ENCODE measurements around the gene ITPKC. TPM values are rescaled to one million over a fixed set of nuclear protein-coding genes. Genes with fewer than 3 reads are reported as not detected.

The ITPKC gene
- total and polyA plus RNA-seq, 2 experiments from 2014 or later = 5.3 to 12.6 TPM

DNA sequence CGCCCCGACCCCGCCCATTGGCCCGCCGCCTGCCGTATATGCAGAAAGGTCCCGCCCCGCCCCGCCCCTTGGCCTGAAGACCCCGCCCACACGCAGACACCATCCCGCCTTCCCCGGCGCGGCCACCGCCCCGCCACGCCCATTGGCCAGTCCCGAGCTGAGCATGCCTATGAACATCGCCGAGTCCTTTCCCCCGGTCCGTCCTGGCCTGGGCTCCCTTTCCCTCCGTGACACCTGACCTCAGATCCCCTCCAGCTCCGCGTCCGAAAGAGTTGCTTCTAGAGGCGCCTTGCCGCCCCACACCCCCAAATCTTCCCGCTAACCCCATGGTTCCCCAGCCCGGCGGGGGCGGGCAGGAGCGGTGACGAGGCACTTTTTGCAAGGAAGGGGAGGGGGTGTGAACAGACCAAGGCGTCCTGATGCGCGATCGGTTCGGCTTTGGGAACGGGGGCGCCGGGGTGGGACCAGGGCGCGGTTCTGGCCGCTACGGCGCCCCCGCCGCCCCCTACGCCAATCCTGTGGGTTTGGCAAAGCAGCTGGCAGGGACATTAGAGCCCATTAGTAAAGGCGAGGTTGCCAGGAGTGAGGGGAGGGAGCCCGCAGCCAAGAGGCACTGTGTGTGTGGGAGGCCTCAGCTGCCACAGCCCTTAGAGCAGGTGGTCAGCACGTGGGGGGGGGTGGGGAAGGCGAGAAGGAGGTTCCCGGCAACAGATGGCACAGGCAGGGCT lies 26.1 kb upstream of the ITPKC start:
- no peaks in the 10 kb centered on the region for H3K27me3 ChIP-seq (ENCODE audit: insufficient read depth)
- Mint-ChIP-seq H3K36me3 (ENCODE audit: low read depth) (peaks cover 11% of the 10 kb centered on the region), H3K27ac (peak overlapping the region; percentile 100), H3K4me3 (peak overlapping the region; percentile 86), H3K9me3 (no peaks in the 10 kb centered on the region), H3K4me1 (peaks cover 17% of the 10 kb centered on the region), H3K27me3 (ENCODE audit: insufficient read depth, low read depth, poor library complexity) (peaks cover 2% of the 10 kb centered on the region)
- peaks cover 8% of the 10 kb centered on the region for H4K20me1 ChIP-seq (replicated peaks; ENCODE audit: insufficient read depth)
- DNase-seq (ENCODE audit: low spot score) = peak; percentile 93
- TF ChIP-seq, protein P1, sequence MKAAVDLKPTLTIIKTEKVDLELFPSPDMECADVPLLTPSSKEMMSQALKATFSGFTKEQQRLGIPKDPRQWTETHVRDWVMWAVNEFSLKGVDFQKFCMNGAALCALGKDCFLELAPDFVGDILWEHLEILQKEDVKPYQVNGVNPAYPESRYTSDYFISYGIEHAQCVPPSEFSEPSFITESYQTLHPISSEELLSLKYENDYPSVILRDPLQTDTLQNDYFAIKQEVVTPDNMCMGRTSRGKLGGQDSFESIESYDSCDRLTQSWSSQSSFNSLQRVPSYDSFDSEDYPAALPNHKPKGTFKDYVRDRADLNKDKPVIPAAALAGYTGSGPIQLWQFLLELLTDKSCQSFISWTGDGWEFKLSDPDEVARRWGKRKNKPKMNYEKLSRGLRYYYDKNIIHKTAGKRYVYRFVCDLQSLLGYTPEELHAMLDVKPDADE (IDR thresholded peaks at IDR 0.05) = no peak
- TF ChIP-seq ZNF331 (CRISPR knock-in tag; IDR thresholded peaks at IDR 0.05; ENCODE audit: low read depth) (no peak), NANOG (IDR thresholded peaks at IDR 0.05; ENCODE audit: borderline replicate concordance) (no peak), EZH2phosphoT487 (IDR thresholded peaks at IDR 0.05; ENCODE audit: unreplicated experiment) (no peak), STAT1 (IDR thresholded peaks at IDR 0.05; ENCODE audit: unreplicated experiment) (no peak), CREB1 (CRISPR knock-in tag; IDR thresholded peaks at IDR 0.05; ENCODE audit: low read depth) (0 out of 2 replicates have a peak, but pooled peaks have one; percentile 15), EZH2 (IDR thresholded peaks at IDR 0.05; ENCODE audit: low read depth, unreplicated experiment) (no peak), ZNF114 (CRISPR knock-in tag; IDR thresholded peaks at IDR 0.05) (no peak), POLR2AphosphoS5 (IDR thresholded peaks at IDR 0.05; ENCODE audit: low read depth) (peak; percentile 76), JUNB (IDR thresholded peaks at IDR 0.05; ENCODE audit: unreplicated experiment) (no peak)
- TF ChIP-seq, protein P2, sequence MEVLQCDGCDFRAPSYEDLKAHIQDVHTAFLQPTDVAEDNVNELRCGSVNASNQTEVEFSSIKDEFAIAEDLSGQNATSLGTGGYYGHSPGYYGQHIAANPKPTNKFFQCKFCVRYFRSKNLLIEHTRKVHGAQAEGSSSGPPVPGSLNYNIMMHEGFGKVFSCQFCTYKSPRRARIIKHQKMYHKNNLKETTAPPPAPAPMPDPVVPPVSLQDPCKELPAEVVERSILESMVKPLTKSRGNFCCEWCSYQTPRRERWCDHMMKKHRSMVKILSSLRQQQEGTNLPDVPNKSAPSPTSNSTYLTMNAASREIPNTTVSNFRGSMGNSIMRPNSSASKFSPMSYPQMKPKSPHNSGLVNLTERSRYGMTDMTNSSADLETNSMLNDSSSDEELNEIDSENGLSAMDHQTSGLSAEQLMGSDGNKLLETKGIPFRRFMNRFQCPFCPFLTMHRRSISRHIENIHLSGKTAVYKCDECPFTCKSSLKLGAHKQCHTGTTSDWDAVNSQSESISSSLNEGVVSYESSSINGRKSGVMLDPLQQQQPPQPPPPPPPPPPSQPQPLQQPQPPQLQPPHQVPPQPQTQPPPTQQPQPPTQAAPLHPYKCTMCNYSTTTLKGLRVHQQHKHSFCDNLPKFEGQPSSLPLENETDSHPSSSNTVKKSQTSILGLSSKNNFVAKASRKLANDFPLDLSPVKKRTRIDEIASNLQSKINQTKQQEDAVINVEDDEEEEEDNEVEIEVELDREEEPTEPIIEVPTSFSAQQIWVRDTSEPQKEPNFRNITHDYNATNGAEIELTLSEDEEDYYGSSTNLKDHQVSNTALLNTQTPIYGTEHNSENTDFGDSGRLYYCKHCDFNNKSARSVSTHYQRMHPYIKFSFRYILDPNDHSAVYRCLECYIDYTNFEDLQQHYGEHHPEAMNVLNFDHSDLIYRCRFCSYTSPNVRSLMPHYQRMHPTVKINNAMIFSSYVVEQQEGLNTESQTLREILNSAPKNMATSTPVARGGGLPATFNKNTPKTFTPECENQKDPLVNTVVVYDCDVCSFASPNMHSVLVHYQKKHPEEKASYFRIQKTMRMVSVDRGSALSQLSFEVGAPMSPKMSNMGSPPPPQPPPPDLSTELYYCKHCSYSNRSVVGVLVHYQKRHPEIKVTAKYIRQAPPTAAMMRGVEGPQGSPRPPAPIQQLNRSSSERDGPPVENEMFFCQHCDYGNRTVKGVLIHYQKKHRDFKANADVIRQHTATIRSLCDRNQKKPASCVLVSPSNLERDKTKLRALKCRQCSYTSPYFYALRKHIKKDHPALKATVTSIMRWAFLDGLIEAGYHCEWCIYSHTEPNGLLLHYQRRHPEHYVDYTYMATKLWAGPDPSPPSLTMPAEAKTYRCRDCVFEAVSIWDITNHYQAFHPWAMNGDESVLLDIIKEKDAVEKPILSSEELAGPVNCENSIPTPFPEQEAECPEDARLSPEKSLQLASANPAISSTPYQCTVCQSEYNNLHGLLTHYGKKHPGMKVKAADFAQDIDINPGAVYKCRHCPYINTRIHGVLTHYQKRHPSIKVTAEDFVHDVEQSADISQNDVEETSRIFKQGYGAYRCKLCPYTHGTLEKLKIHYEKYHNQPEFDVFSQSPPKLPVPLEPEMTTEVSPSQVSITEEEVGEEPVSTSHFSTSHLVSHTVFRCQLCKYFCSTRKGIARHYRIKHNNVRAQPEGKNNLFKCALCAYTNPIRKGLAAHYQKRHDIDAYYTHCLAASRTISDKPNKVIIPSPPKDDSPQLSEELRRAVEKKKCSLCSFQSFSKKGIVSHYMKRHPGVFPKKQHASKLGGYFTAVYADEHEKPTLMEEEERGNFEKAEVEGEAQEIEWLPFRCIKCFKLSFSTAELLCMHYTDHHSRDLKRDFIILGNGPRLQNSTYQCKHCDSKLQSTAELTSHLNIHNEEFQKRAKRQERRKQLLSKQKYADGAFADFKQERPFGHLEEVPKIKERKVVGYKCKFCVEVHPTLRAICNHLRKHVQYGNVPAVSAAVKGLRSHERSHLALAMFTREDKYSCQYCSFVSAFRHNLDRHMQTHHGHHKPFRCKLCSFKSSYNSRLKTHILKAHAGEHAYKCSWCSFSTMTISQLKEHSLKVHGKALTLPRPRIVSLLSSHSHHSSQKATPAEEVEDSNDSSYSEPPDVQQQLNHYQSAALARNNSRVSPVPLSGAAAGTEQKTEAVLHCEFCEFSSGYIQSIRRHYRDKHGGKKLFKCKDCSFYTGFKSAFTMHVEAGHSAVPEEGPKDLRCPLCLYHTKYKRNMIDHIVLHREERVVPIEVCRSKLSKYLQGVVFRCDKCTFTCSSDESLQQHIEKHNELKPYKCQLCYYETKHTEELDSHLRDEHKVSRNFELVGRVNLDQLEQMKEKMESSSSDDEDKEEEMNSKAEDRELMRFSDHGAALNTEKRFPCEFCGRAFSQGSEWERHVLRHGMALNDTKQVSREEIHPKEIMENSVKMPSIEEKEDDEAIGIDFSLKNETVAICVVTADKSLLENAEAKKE (CRISPR knock-in tag; IDR thresholded peaks at IDR 0.05) = no peak
- TF ChIP-seq, protein P3, sequence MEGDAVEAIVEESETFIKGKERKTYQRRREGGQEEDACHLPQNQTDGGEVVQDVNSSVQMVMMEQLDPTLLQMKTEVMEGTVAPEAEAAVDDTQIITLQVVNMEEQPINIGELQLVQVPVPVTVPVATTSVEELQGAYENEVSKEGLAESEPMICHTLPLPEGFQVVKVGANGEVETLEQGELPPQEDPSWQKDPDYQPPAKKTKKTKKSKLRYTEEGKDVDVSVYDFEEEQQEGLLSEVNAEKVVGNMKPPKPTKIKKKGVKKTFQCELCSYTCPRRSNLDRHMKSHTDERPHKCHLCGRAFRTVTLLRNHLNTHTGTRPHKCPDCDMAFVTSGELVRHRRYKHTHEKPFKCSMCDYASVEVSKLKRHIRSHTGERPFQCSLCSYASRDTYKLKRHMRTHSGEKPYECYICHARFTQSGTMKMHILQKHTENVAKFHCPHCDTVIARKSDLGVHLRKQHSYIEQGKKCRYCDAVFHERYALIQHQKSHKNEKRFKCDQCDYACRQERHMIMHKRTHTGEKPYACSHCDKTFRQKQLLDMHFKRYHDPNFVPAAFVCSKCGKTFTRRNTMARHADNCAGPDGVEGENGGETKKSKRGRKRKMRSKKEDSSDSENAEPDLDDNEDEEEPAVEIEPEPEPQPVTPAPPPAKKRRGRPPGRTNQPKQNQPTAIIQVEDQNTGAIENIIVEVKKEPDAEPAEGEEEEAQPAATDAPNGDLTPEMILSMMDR (conservative IDR thresholded peaks at IDR 0.05; ENCODE audit: low read depth in 2 of 2) = no peak
- TF ChIP-seq, protein P4, sequence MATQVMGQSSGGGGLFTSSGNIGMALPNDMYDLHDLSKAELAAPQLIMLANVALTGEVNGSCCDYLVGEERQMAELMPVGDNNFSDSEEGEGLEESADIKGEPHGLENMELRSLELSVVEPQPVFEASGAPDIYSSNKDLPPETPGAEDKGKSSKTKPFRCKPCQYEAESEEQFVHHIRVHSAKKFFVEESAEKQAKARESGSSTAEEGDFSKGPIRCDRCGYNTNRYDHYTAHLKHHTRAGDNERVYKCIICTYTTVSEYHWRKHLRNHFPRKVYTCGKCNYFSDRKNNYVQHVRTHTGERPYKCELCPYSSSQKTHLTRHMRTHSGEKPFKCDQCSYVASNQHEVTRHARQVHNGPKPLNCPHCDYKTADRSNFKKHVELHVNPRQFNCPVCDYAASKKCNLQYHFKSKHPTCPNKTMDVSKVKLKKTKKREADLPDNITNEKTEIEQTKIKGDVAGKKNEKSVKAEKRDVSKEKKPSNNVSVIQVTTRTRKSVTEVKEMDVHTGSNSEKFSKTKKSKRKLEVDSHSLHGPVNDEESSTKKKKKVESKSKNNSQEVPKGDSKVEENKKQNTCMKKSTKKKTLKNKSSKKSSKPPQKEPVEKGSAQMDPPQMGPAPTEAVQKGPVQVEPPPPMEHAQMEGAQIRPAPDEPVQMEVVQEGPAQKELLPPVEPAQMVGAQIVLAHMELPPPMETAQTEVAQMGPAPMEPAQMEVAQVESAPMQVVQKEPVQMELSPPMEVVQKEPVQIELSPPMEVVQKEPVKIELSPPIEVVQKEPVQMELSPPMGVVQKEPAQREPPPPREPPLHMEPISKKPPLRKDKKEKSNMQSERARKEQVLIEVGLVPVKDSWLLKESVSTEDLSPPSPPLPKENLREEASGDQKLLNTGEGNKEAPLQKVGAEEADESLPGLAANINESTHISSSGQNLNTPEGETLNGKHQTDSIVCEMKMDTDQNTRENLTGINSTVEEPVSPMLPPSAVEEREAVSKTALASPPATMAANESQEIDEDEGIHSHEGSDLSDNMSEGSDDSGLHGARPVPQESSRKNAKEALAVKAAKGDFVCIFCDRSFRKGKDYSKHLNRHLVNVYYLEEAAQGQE (IDR thresholded peaks at IDR 0.05; ENCODE audit: unreplicated experiment) = no peak
- peak overlapping the region; percentile 94 for H3K4me2 ChIP-seq
- no peaks in the 10 kb centered on the region; the same call in 1 of the 2 replicates for H3F3A ChIP-seq (replicated peaks; ENCODE audit: low read depth)
- peak overlapping the region; percentile 99 for H3K27ac ChIP-seq (ENCODE audit: low read depth)
- H3K79me2 ChIP-seq (replicated peaks; ENCODE audit: insufficient read depth) = peaks cover 19% of the 10 kb centered on the region
- peak; percentile 83 for ATAC-seq
- no peaks in the 10 kb centered on the region for H3K9me2 ChIP-seq (ENCODE audit: insufficient read depth)
- peak overlapping the region; percentile 78 for H3K4me3 ChIP-seq
- H3K36me3 ChIP-seq (ENCODE audit: insufficient read depth) = peaks cover 3% of the 10 kb centered on the region; the same call in 1 of the 2 replicates
- peaks cover 8% of the 10 kb centered on the region; the same call in 1 of the 2 replicates for H3K4me1 ChIP-seq (ENCODE audit: insufficient read depth)
- peak overlapping the region; percentile 60; the same call in 1 of the 2 replicates for H2AFZ ChIP-seq

Data from GM23338 (cell line).